ENCODE data around the gene PLEKHM3.

GRCh38 chr2:207844648-207845047, 180.7 kb downstream of the PLEKHM3 start:
- TF ChIP-seq CTCF (IDR thresholded peaks at IDR 0.05) (no peak), POLR2A (IDR thresholded peaks at IDR 0.05) (no peak)
